PC-3 (cell line): ENCODE data around the gene B3GAT1.

Source experiments
- CTCF ChIP-seq: fragments of 300-600 bp; sonication (generic); conservative IDR thresholded peaks from 2 replicates; pipeline ENCODE4 v1.5.1; 2017; ENCODE audit warnings: antibody characterized with exemption, low read depth, mild to moderate bottlenecking, low read length
- EZH2phosphoT487 ChIP-seq: fragments of 300-600 bp; sonication (generic); IDR thresholded peaks from 2 replicates; pipeline ENCODE4 v1.6.1; 2018; ENCODE audit warnings: mild to moderate bottlenecking, antibody characterized with exemption, low read length, borderline replicate concordance

- no peak for TF ChIP-seq CTCF
- TF ChIP-seq EZH2phosphoT487: no peak
These were observed 9.1 kb downstream of the B3GAT1 start for GRCh38 chr11:134402910-134403309.
